GM12891 (cell line): Measurements from ENCODE around the gene TLK1.

Experiments
- PAX5 ChIP-seq: IDR thresholded peaks from 2 replicates; pipeline ENCODE4 v1.6.1; 2011; ENCODE audit warnings: low read length, moderate library complexity, mild to moderate bottlenecking; ENCODE audit not compliant: insufficient read depth, severe bottlenecking
- POLR2A ChIP-seq: IDR thresholded peaks from 2 replicates; pipeline ENCODE4 v1.6.1; 2011; ENCODE audit warnings: low read depth, low read length, control low read depth
- POLR2AphosphoS5 ChIP-seq: IDR thresholded peaks from 2 replicates; pipeline ENCODE4 v1.6.1; 2011; ENCODE audit warnings: low read depth, low read length, control low read depth
- POU2F2 ChIP-seq: IDR thresholded peaks from 2 replicates; pipeline ENCODE4 v1.6.1; 2011; ENCODE audit warnings: low read depth, mild to moderate bottlenecking, control low read depth, low read length, moderate library complexity
- SPI1 ChIP-seq: IDR thresholded peaks from 2 replicates; pipeline ENCODE4 v1.6.1; 2011; ENCODE audit warnings: low read depth, low read length, control low read depth
- TAF1 ChIP-seq: IDR thresholded peaks from 2 replicates; pipeline ENCODE4 v1.6.1; 2011; ENCODE audit warnings: low read depth, low read length, control low read depth

DNA sequence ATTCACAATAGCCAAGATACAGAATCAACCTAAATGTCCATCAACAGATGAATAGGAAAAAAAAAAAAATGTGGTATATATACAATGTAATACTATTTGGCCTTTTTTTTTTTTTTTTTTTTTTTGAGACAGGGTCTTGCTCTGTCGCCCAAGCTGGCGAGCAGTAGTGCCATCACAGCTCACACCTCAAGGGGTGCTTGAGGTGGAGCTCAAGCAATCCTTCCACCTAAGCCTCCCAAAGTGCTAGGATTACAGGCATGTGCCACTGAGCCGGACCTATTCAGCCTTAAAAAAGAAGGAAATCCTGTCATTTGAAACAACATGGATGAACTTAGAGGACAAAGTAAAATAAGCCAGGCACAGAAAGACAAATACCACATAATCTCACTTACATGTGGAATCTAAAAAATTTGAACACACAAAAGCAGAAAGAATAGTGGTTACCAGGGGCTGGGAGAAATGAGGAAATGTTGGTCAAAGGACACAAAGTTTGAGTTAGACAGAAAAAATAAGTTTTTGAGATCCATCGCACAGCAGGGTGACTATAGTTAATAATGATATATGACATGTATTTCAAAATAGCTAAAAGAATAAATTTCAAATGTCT is 26.0 kb downstream of the TLK1 start:
- TF ChIP-seq POLR2A (no peak), TAF1 (no peak), SPI1 (no peak), POLR2AphosphoS5 (no peak), POU2F2 (no peak), PAX5 (no peak)
